Measurements from ENCODE around the gene HEXD.

- TF ChIP-seq YY1 (IDR thresholded peaks at IDR 0.05; ENCODE audit: insufficient read depth, insufficient read length) (no peak), SUZ12 (IDR thresholded peaks at IDR 0.05; ENCODE audit: extremely low read depth, insufficient read depth, insufficient read length) (no peak)
These were observed 9.7 kb upstream of the HEXD start for GRCh38 chr17:82408288-82408937.

Measured in NT2/D1 (cell line).